Endothelial cell of hepatic sinusoid (primary cell): ENCODE measurements around the gene SPARC.

Experiments used
- in situ Hi-C: cut with HindIII; loops from 2 replicates; pipeline ENCODE4 v1.10.0; 2017; ENCODE audit warnings: low sequenced_read_pairs

Gene SPARC

GRCh38 chr5:151661968-151662732 lies 24.6 kb downstream of the SPARC start:
- in situ Hi-C loops, result no loop called here

- in situ Hi-C loops, result no loop called here
Observed at GRCh38 chr5:151660616-151661495, 25.9 kb downstream of the SPARC start.

- in situ Hi-C loops, result no loop called here
Observed at GRCh38 chr5:151659001-151659754, 27.5 kb downstream of the SPARC start.

- in situ Hi-C loops, result no loop called here
Observed at GRCh38 chr5:151657114-151657513, 29.6 kb downstream of the SPARC start.

DNA sequence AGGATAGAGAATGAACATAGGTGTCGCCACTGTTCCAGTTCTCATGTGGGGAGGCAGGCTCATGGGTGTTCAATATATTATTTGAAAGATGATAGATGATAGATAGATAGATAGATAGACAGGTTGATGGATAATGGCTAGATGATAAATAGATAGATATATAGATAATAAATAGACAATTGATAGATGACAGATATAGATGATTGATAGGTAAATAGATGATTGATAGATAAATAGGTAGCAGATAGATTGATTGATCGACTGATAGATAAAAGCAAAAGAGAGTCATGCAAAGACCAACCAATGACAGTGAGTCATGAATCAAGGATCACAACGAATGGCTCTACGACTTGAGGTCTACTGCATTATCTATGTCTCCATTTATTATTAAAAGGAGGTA lies 30.4 kb downstream of the SPARC start:
- in situ Hi-C loops, result no loop called here

DNA sequence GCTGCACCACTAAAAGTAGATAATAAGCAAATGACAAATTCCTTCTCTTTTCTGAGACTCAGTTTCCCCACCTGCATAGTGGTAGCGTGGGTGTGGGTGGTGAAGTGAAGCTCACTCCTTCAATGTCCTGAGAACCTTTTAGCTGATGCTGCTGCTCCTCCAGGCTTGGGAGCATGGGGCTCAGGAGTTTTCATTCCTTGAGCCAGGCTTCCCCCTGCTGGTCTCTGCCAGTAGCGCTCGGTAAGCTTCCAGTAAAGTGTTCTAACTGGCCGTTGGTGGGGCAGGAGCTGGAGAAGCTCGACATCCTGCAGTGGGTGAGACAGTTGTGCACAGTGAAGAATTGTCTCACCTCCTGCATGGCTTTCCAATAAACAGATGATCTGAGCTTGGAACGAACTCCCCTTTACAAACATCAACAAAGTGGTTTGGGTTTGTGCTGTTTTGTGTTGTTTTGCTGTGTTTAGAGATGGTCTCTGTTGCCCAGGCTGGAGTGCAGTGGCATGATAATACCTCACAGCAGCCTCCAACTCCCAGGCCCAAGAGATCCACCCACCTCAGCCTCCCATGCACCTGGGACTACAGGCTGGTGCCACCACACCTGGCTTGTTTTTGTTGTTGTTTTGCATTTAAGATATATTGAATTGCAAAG lies 34.6 kb downstream of the SPARC start:
- in situ Hi-C loops, result no loop called here

DNA sequence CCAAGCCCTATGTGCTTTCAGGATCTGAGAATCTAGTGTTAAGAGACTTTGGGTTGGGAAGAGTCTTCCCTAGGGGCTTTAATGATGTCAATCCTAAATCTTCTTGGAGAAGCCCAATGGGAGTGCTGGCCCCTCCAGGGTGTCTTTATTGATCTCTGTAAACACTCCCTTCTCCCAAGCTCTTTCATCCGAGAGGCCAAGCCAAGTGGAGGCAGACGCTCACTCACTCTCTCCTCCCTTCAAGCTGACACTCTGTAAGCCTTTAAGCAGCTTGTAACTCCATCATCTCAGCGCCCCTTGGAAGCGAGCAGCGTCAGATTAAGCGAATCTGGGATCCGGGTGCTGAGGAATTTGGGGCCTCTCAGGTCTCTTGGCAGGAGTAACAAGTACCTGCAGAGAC lies 37.7 kb downstream of the SPARC start:
- in situ Hi-C loops, result loop anchor here (25.0 kb wide), 1 partner anchor 212 kb away; the partner anchor contains the start of gene SLC36A1

DNA sequence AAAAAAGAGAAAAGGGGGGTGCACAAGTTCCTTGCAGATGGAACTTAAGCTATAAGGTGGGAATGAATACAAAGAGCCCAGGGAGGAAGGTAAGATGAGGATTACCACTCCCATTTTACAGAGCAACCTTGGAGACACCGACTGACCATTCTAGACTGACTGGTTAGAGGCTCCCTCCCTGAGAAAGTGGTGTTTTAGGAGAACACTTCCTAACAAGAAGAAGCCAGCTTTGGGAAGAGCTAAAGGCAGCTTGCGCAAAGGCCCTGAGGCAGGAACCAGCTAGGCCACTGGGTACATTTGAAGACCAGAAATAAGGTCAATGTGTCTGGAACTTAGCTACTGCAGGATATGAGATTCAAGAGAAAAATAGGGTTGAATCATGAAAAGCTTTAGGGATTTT lies 38.6 kb downstream of the SPARC start:
- in situ Hi-C loops, result loop anchor here (25.0 kb wide), 1 partner anchor 211 kb away; the partner anchor contains the start of gene SLC36A1

DNA sequence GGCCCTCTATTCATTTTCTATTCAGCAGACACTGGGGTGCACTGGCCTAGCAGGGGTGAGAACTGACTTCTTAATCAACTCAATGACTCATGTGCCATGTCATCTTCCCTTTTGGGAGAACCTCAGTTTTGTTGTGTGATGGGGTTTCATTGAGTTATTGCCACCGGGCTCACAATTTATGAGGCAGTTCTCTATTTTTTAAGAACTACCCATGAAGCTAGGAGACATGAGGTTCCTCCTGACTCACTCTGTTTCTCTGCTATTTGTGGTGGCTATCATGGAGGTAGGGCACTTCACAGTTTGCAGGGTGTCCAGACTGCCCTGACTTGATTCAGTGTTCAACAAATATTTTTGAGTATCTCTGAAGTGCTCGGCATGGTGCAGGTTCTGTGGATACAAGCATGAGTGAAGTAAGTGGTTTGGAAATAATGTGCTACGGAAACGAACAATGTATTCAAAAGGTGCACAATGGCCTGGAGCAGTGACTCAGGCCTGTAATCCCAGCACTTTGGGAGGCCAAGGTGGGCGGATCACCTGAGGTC lies 39.3 kb downstream of the SPARC start:
- in situ Hi-C loops, result loop anchor here (25.0 kb wide), 1 partner anchor 210 kb away; the partner anchor contains the start of gene SLC36A1

- in situ Hi-C loops, result loop anchor here (25.0 kb wide), 1 partner anchor 209 kb away; the partner anchor contains the start of gene SLC36A1
Observed at GRCh38 chr5:151646334-151646733, 40.4 kb downstream of the SPARC start.

- in situ Hi-C loops, result loop anchor here (25.0 kb wide), 1 partner anchor 206 kb away; the partner anchor contains the start of gene SLC36A1
Observed at GRCh38 chr5:151643388-151643787, 43.3 kb downstream of the SPARC start.

GRCh38 chr5:151642472-151643140 lies 44.1 kb downstream of the SPARC start:
- in situ Hi-C loops, result loop anchor here (25.0 kb wide), 1 partner anchor 205 kb away; the partner anchor contains the start of gene SLC36A1

DNA sequence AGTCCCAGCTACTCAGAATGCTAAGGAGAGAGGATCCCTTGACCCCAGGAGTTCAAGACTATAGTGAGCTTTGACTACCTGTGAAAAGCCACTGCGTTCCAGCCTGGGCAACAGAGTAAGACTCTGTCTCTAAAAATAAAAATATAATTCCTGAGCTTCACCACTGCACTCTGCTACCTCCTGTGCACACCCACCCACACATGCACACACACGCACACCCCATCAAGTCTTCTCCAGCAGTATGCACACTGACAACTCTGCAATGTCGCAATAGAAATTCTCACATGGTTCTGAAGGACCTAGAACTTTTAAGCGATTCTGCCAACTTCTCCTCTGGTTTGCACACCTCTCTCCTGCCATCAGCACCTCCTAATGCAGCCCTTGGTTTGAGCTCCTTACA lies 48.1 kb downstream of the SPARC start:
- in situ Hi-C loops, result loop anchor here (25.0 kb wide), 1 partner anchor 201 kb away; the partner anchor contains the start of gene SLC36A1

DNA sequence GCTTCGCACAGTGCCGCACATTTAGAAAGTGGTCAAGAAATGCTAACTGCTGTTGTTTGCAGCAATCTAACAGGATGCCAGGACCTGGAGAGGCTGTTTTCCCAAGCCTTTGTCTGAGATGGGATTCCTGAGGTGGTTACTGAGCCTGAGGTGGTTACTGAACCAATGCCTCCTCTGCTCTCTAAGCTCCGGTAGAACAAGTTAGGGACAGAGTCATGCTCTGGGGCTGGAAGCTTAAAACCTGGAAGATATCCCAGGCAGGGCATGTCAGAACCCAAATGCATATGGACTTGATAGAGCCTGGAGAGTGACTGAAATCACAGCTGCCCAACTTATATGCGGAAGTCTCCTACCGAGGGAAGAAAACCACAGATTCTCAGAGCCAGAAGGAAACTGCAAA lies 49.0 kb downstream of the SPARC start:
- in situ Hi-C loops, result loop anchor here (25.0 kb wide), 1 partner anchor 200 kb away; the partner anchor contains the start of gene SLC36A1

DNA sequence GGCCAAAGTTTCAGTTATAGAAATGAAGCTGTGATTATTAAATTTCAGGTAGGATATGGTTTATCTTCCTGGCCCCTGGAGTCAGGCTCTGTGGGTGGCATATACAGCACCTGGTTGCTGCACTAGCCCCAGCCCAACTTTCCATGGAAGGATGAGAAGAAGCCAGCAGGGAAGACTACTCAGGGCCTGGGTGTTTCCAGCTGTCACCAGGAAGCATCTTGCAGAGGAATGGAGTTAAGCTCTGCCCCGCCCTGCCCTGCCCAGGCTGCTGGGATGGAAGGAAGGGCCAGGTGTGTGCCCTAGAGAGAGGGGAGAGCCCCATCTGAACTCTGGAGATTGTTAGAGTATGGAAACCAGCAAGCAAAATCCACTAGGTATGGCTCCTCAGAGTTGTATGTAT lies 52.8 kb downstream of the SPARC start:
- in situ Hi-C loops, result loop anchor here (25.0 kb wide), 1 partner anchor 197 kb away; the partner anchor contains the start of gene SLC36A1

GRCh38 chr5:151632941-151633340 lies 53.8 kb downstream of the SPARC start:
- in situ Hi-C loops, result loop anchor here (25.0 kb wide), 1 partner anchor 196 kb away; the partner anchor contains the start of gene SLC36A1

DNA sequence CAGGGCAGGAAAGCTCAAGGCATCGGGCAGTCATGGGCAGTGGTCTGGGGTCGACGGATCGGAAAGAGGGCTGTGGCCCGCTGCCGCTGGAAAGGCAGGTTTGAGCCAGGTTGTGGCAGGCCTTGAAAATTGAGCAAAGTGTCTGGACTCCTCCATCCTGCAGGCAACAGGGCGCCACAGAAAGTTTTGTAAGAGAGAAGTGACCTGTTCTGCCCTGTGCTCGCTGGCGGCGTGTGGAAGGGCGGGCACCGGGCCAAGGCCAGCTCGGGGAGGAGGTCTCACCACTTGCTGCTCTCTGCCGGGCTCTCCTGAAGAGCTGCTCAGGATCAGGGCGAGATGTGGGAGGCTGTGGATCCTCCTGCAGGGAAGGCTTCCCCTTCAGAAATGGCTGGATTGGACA lies 54.2 kb downstream of the SPARC start:
- in situ Hi-C loops, result loop anchor here (25.0 kb wide), 1 partner anchor 195 kb away; the partner anchor contains the start of gene SLC36A1

GRCh38 chr5:151631941-151632340 lies 54.8 kb downstream of the SPARC start:
- in situ Hi-C loops, result loop anchor here (25.0 kb wide), 1 partner anchor 195 kb away; the partner anchor contains the start of gene SLC36A1

- in situ Hi-C loops, result loop anchor here (25.0 kb wide), 1 partner anchor 193 kb away; the partner anchor contains the start of gene SLC36A1
Observed at GRCh38 chr5:151630088-151630487, 56.6 kb downstream of the SPARC start.
